ENCODE results near the gene NEDD4L.

- TF ChIP-seq POLR2AphosphoS5 (IDR thresholded peaks at IDR 0.05) (no peak), CTCF (IDR thresholded peaks at IDR 0.05) (no peak), POLR2A (IDR thresholded peaks at IDR 0.05; ENCODE audit: low read depth) (no peak), EP300 (IDR thresholded peaks at IDR 0.05) (no peak)
Observed at GRCh38 chr18:58152216-58152615, 108.2 kb downstream of the NEDD4L start.

Measured in esophagus muscularis mucosa (tissue), 4 donors.